Suprapubic skin (tissue), 4 donors: ENCODE measurements around the gene ADAMTS17.

ENCODE experiments used
- CTCF ChIP-seq, 2 donors: fragments of 200-600 bp in 1 of 2; fragments of 450-650 bp in 1 of 2; sonication (generic) in 1 of 2; IDR thresholded peaks; one replicate each; pipeline ENCODE4 v1.5.1; 2016 to 2019; ENCODE audit warnings: antibody characterized with exemption in 2 of 2, mild to moderate bottlenecking in 1 of 2, moderate library complexity in 1 of 2
- EP300 ChIP-seq: sonication (generic); formaldehyde crosslinking; IDR thresholded peaks from one replicate; pipeline ENCODE4 v1.6.1; 2017; ENCODE audit warnings: antibody characterized with exemption
- POLR2A ChIP-seq, 2 donors: fragments of 450-650 bp; IDR thresholded peaks; one replicate each; pipeline ENCODE4 v1.6.1; 2017; ENCODE audit warnings: antibody characterized with exemption in 2 of 2, mild to moderate bottlenecking in 2 of 2, moderate library complexity in 2 of 2
- POLR2AphosphoS5 ChIP-seq, 3 donors: sonication (generic); formaldehyde crosslinking; IDR thresholded peaks; one replicate each; pipeline ENCODE4 v1.6.1; 2017; ENCODE audit warnings: antibody characterized with exemption in 3 of 3

- TF ChIP-seq CTCF (IDR thresholded peaks at IDR 0.05): no peak
- TF ChIP-seq POLR2A (IDR thresholded peaks at IDR 0.05): no peak
- TF ChIP-seq EP300: no peak
- TF ChIP-seq POLR2AphosphoS5 (IDR thresholded peaks at IDR 0.05): no peak
Observed at GRCh38 chr15:100030586-100031229, 311.1 kb downstream of the ADAMTS17 start.
